Measurements from ENCODE around the gene GSC2.

The GSC2 gene

GRCh38 chr22:19131685-19132015 is 18.4 kb downstream of the GSC2 start:
- DNase-seq: no peak

GRCh38 chr22:19130959-19131684 is 19.0 kb downstream of the GSC2 start, which contains the start of gene TSSK2:
Gene TSSK2, plus strand, starts transcription at chr22:19131308. Its CDS starts 92 bp downstream, at chr22:19131400.
- DNase-seq: no peak

GRCh38 chr22:19129871-19130270 is 20.2 kb downstream of the GSC2 start:
- DNase-seq: no peak

GRCh38 chr22:19128946-19129727 is 21.0 kb downstream of the GSC2 start:
- no peak for DNase-seq

- DNase-seq: no peak
Measured at GRCh38 chr22:19128009-19128401, 22.1 kb downstream of the GSC2 start.

- no peak for DNase-seq
Measured at GRCh38 chr22:19127329-19128008, 22.6 kb downstream of the GSC2 start.

GRCh38 chr22:19126309-19127273 is 23.5 kb downstream of the GSC2 start:
- DNase-seq: no peak

GRCh38 chr22:19125474-19126308 is 24.4 kb downstream of the GSC2 start:
- DNase-seq: no peak

GRCh38 chr22:19125011-19125410 is 25.1 kb downstream of the GSC2 start:
- DNase-seq: no peak

- DNase-seq: no peak
Measured at GRCh38 chr22:19124377-19124776, 25.7 kb downstream of the GSC2 start.

- DNase-seq: no peak
Measured at GRCh38 chr22:19123936-19124335, 26.2 kb downstream of the GSC2 start.

- DNase-seq: no peak
Measured at GRCh38 chr22:19122752-19123492, 27.2 kb downstream of the GSC2 start.

GRCh38 chr22:19122143-19122751 is 27.8 kb downstream of the GSC2 start, which contains the start of gene DGCR2:
Gene DGCR2, minus strand, starts transcription at chr22:19122412. Its CDS starts 206 bp downstream, at chr22:19122206.
- peak; percentile 82 for DNase-seq

- DNase-seq: no peak
Measured at GRCh38 chr22:19121631-19122142, 28.4 kb downstream of the GSC2 start.

GRCh38 chr22:19120829-19121630 is 29.1 kb downstream of the GSC2 start:
- no peak for DNase-seq

GRCh38 chr22:19119949-19120348 is 30.1 kb downstream of the GSC2 start:
- no peak for DNase-seq

- no peak for DNase-seq
Measured at GRCh38 chr22:19118329-19118880, 31.7 kb downstream of the GSC2 start.

- DNase-seq: no peak
Measured at GRCh38 chr22:19117111-19117512, 33.0 kb downstream of the GSC2 start.

- DNase-seq: no peak
Measured at GRCh38 chr22:19115628-19116027, 34.5 kb downstream of the GSC2 start.

Measured in NCI-H2107 (cell line).